Mesothelial cell of epicardium (in vitro differentiated cells): ENCODE results near the gene DNMT3B. TPM values are rescaled to one million over a fixed set of nuclear protein-coding genes. Genes with fewer than 3 reads are reported as not detected.

ENCODE experiments used
- DNase-seq, 2 experiments: peaks; one replicate each; pipeline ENCODE4 v3.0.0; 2021; ENCODE audit warnings: low spot score in 2 of 2; ENCODE audit not compliant: unreplicated experiment in 2 of 2
- H3K27ac Mint-ChIP-seq: 2 replicates; pipeline ENCODE4 v1.8.0; 2021; ENCODE audit warnings: mixed read lengths
- H3K27me3 Mint-ChIP-seq: 2 replicates; pipeline ENCODE4 v1.8.0; 2021; ENCODE audit warnings: low read depth, mixed read lengths
- H3K36me3 Mint-ChIP-seq: 2 replicates; pipeline ENCODE4 v1.8.0; 2021; ENCODE audit warnings: mixed read lengths
- H3K4me1 Mint-ChIP-seq: 2 replicates; pipeline ENCODE4 v1.8.0; 2021; ENCODE audit warnings: mixed read lengths
- H3K4me3 Mint-ChIP-seq: 2 replicates; pipeline ENCODE4 v1.8.0; 2021; ENCODE audit warnings: mild to moderate bottlenecking, moderate library complexity, mixed read lengths
- H3K9me3 Mint-ChIP-seq: 2 replicates; pipeline ENCODE4 v1.8.0; 2021; ENCODE audit warnings: mixed read lengths
- total RNA-seq: library from RNA; stranded (reverse); gene quantifications from 3 replicates; pipeline ENCODE4 v1.2.1, GENCODE V29; 2021
- TF ChIP-seq, protein P1 (sequence below): fragments of 200-600 bp; sonication (generic); IDR thresholded peaks from one replicate; pipeline ENCODE4 v1.5.0; 2021; ENCODE audit warnings: antibody characterized with exemption; ENCODE audit not compliant: unreplicated experiment

Gene DNMT3B
- total RNA-seq, 1 donor from 2014 or later, result 8.5 TPM

GRCh38 chr20:32807706-32808105 is 45.5 kb downstream of the DNMT3B start:
- Mint-ChIP-seq H3K9me3 (no peaks in the 10 kb centered on the region), H3K4me3 (no peak overlapping the region), H3K4me1 (peaks cover 12% of the 10 kb centered on the region), H3K27ac (no peak overlapping the region), H3K36me3 (peaks cover 6% of the 10 kb centered on the region), H3K27me3 (no peaks in the 10 kb centered on the region)
- DNase-seq, result no peak
- TF ChIP-seq, protein P1, sequence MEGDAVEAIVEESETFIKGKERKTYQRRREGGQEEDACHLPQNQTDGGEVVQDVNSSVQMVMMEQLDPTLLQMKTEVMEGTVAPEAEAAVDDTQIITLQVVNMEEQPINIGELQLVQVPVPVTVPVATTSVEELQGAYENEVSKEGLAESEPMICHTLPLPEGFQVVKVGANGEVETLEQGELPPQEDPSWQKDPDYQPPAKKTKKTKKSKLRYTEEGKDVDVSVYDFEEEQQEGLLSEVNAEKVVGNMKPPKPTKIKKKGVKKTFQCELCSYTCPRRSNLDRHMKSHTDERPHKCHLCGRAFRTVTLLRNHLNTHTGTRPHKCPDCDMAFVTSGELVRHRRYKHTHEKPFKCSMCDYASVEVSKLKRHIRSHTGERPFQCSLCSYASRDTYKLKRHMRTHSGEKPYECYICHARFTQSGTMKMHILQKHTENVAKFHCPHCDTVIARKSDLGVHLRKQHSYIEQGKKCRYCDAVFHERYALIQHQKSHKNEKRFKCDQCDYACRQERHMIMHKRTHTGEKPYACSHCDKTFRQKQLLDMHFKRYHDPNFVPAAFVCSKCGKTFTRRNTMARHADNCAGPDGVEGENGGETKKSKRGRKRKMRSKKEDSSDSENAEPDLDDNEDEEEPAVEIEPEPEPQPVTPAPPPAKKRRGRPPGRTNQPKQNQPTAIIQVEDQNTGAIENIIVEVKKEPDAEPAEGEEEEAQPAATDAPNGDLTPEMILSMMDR, result no peak

- no peak overlapping the region for H3K4me3 Mint-ChIP-seq
- TF ChIP-seq, protein P1, result no peak
- H3K36me3 Mint-ChIP-seq, result peaks cover 4% of the 10 kb centered on the region
- H3K9me3 Mint-ChIP-seq, result no peaks in the 10 kb centered on the region
- H3K27ac Mint-ChIP-seq, result peak overlapping the region; percentile 66
- H3K27me3 Mint-ChIP-seq, result no peaks in the 10 kb centered on the region
- DNase-seq, result no peak
- H3K4me1 Mint-ChIP-seq, result peaks cover 12% of the 10 kb centered on the region
Measured at GRCh38 chr20:32808438-32808837, 46.3 kb downstream of the DNMT3B start.

DNA sequence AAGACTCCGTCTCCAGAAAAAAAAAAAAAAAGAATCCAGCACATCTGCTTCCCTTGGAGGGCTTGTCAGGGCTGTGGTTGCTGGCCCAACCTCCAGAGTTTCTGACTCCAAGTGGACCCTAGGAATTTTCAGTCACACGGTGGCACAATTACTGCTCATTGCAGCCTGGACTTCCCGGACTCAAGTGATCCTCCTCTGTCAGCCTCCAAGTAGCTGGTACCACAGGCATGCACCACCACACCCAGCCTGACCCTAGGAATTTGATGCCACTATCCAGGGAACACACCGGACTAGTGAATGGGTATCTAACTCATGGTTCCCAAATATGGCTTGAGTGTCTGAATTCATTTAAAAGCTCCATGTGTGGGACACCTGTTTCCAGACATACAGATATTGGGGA is 47.7 kb downstream of the DNMT3B start:
- H3K36me3 Mint-ChIP-seq, result peaks cover 4% of the 10 kb centered on the region
- H3K9me3 Mint-ChIP-seq, result no peaks in the 10 kb centered on the region
- no peak overlapping the region for H3K27ac Mint-ChIP-seq
- TF ChIP-seq, protein P1, result no peak
- H3K4me1 Mint-ChIP-seq, result peaks cover 12% of the 10 kb centered on the region
- DNase-seq, result no peak
- no peaks in the 10 kb centered on the region for H3K27me3 Mint-ChIP-seq
- H3K4me3 Mint-ChIP-seq, result no peak overlapping the region

DNA sequence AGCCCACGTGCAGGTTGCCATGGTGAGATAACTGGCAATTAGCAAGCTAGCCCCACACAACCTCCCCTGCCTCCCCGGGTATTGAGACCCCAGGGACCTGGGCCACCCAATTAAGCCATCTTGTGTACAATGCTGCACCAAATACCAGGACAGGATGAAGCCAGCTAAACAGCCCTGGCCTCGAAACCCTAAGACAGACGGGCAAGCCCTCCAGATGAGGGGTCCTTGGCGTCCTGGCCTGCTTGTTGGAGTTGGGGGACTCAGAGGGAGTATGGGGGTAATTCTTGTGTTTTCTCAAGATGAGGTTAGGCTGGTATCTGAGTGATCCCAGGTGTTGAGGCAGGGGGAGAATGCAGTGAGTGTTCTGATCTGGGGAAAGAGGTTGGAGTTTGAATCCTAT is 48.8 kb downstream of the DNMT3B start:
- TF ChIP-seq, protein P1, result no peak
- DNase-seq, result no peak
- Mint-ChIP-seq H3K36me3 (peaks cover 2% of the 10 kb centered on the region), H3K9me3 (no peaks in the 10 kb centered on the region), H3K27me3 (no peaks in the 10 kb centered on the region), H3K4me1 (peaks cover 11% of the 10 kb centered on the region), H3K27ac (no peak overlapping the region), H3K4me3 (no peak overlapping the region)

- no peak overlapping the region for H3K4me3 Mint-ChIP-seq
- peaks cover 4% of the 10 kb centered on the region for H3K4me1 Mint-ChIP-seq
- TF ChIP-seq, protein P1, result no peak
- H3K27ac Mint-ChIP-seq, result no peak overlapping the region
- no peak for DNase-seq
- H3K36me3 Mint-ChIP-seq, result no peaks in the 10 kb centered on the region
- H3K27me3 Mint-ChIP-seq, result no peaks in the 10 kb centered on the region
- H3K9me3 Mint-ChIP-seq, result no peaks in the 10 kb centered on the region
Measured at GRCh38 chr20:32811886-32812285, 49.7 kb downstream of the DNMT3B start.
